ENCODE results near the gene SERPIND1. TPM values are rescaled to one million over a fixed set of nuclear protein-coding genes. Genes with fewer than 3 reads are reported as not detected.
"Not testable (repeated sequence)": the region's sequence is repeated elsewhere in the genome, so short reads cannot be mapped to it uniquely, and the experiment has no call there.

Gene SERPIND1
- total and polyA plus RNA-seq, 2 donors (not counting 1 experiment from before 2014, with no cell fraction given) = not detected

DNA sequence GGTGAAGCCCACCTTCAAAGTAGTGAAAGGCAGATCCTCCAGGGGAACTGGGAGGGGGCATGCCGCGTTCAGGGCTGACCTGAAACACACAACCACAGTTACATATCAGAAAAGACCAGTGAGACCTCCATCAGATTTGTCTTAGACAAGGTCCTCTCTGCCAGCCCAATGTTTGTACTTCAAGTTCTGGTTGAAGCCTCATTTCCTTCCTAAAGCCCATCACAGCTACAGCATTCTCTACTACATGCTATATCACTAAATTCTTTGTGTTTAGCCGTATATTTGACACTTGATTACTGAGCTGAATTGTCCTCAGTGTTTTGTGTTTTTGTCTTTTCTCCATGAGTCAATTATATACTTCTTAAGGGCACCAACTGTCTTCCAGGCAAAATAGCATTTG, 44.6 kb downstream of the SERPIND1 start:
- DNase-seq (no peak), ATAC-seq (ENCODE audit: low read depth) (no peak)
- Mint-ChIP-seq H3K9me3 (ENCODE audit: insufficient read depth) (no peaks in the 10 kb centered on the region), H3K27me3 (no peaks in the 10 kb centered on the region), H3K4me3 (no peak overlapping the region), H3K27ac (no peak overlapping the region), H3K4me1 (no peaks in the 10 kb centered on the region)
- H3K27ac ChIP-seq (ENCODE audit: low read length in 2 of 2) = no peak overlapping the region
- intact Hi-C loops (cut with micrococcal nuclease) = no loop called here
- POLR2A ChIA-PET = no interaction called here
- H3K4me1 ChIP-seq (ENCODE audit: control insufficient read depth in 2 of 2, insufficient read depth in 2 of 2, low read length in 2 of 2) = no peaks in the 10 kb centered on the region
- H3K36me3 ChIP-seq (replicated peaks in 1 of 2; ENCODE audit: control extremely low read depth in 1 of 2, control insufficient read depth in 1 of 2, extremely low read depth in 1 of 2, insufficient read depth in 2 of 2, low read length in 1 of 2) = peaks cover 14 to 68% of the 10 kb centered on the region in 2 experiments
- TF ChIP-seq EZH2 (IDR thresholded peaks at IDR 0.05; ENCODE audit: borderline replicate concordance, insufficient read depth, low read depth, low read length, poor library complexity, severe bottlenecking) = no peak
- TF ChIP-seq, protein P1, sequence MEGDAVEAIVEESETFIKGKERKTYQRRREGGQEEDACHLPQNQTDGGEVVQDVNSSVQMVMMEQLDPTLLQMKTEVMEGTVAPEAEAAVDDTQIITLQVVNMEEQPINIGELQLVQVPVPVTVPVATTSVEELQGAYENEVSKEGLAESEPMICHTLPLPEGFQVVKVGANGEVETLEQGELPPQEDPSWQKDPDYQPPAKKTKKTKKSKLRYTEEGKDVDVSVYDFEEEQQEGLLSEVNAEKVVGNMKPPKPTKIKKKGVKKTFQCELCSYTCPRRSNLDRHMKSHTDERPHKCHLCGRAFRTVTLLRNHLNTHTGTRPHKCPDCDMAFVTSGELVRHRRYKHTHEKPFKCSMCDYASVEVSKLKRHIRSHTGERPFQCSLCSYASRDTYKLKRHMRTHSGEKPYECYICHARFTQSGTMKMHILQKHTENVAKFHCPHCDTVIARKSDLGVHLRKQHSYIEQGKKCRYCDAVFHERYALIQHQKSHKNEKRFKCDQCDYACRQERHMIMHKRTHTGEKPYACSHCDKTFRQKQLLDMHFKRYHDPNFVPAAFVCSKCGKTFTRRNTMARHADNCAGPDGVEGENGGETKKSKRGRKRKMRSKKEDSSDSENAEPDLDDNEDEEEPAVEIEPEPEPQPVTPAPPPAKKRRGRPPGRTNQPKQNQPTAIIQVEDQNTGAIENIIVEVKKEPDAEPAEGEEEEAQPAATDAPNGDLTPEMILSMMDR (IDR thresholded peaks at IDR 0.05) = no peak
- CTCF ChIA-PET = no interaction called here
- no peaks in the 10 kb centered on the region for H3K79me2 ChIP-seq (ENCODE audit: control insufficient read depth, insufficient read depth, low read length)
- H3K4me3 ChIP-seq (ENCODE audit: control extremely low read depth in 1 of 5, extremely low read depth in 1 of 5, insufficient read depth in 1 of 5, low read depth in 2 of 5, low read length in 4 of 5) = no peak overlapping the region
- no peak overlapping the region for H3K4me2 ChIP-seq (replicated peaks; ENCODE audit: low read depth, low read length, poor library complexity, severe bottlenecking)
- 100% methylated on average over 2 of the region's 3 CpGs for WGBS (ENCODE audit: insufficient coverage)
- no peak overlapping the region for H2AFZ ChIP-seq (ENCODE audit: insufficient read depth, low read depth, low read length, poor library complexity, severe bottlenecking)
- H3K9ac ChIP-seq (ENCODE audit: low read length) = no peak overlapping the region
- H3K27me3 ChIP-seq (replicated peaks in 1 of 4; ENCODE audit: control extremely low read depth in 1 of 4, control insufficient read depth in 3 of 4, insufficient read depth in 4 of 4, low read length in 3 of 4) = no peaks in the 10 kb centered on the region
- no peaks in the 10 kb centered on the region for H4K20me1 ChIP-seq (ENCODE audit: control insufficient read depth, insufficient read depth, low read length, poor library complexity, severe bottlenecking)
- H3K9me3 ChIP-seq (ENCODE audit: control extremely low read depth in 1 of 3, control insufficient read depth in 2 of 3, insufficient read depth in 1 of 3, low read length in 2 of 3) = no peaks in the 10 kb centered on the region

DNA sequence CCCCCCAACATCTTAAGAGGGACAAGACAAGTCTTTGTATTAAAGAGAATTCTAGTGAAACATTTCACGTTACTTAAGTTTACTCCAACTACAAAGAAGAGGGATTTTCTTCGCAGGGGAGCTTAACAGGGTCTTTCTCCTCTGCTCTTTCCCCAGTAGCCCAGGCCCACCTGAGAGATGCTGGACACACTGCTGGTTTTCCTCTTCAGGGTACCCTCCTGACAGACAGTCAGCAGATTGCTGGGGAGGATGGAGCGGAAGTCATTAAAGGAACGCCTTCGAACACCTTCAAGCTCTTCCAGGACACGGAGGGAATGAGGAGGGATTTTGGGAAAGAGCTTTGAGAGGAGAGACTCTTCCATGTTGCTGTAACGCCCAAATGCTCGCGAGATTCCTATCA, 45.6 kb downstream of the SERPIND1 start:
- Mint-ChIP-seq H3K4me3 (no peak overlapping the region), H3K9me3 (ENCODE audit: insufficient read depth) (no peaks in the 10 kb centered on the region), H3K4me1 (no peaks in the 10 kb centered on the region), H3K27me3 (no peaks in the 10 kb centered on the region), H3K27ac (no peak overlapping the region)
- Histone ChIP-seq H3K9ac (ENCODE audit: low read length) (no peak overlapping the region), H3K27ac (ENCODE audit: low read length in 2 of 2) (no peak overlapping the region), H3K36me3 (replicated peaks in 1 of 2; ENCODE audit: control extremely low read depth in 1 of 2, control insufficient read depth in 1 of 2, extremely low read depth in 1 of 2, insufficient read depth in 2 of 2, low read length in 1 of 2) (peaks cover 16 to 73% of the 10 kb centered on the region in 2 experiments), H3K9me3 (ENCODE audit: control extremely low read depth in 1 of 3, control insufficient read depth in 2 of 3, insufficient read depth in 1 of 3, low read length in 2 of 3) (no peaks in the 10 kb centered on the region), H2AFZ (ENCODE audit: insufficient read depth, low read depth, low read length, poor library complexity, severe bottlenecking) (no peak overlapping the region), H3K79me2 (ENCODE audit: control insufficient read depth, insufficient read depth, low read length) (no peaks in the 10 kb centered on the region), H3K4me2 (replicated peaks; ENCODE audit: low read depth, low read length, poor library complexity, severe bottlenecking) (no peak overlapping the region), H3K4me3 (ENCODE audit: control extremely low read depth in 1 of 5, extremely low read depth in 1 of 5, insufficient read depth in 1 of 5, low read depth in 2 of 5, low read length in 4 of 5) (no peak overlapping the region), H3K4me1 (ENCODE audit: control insufficient read depth in 2 of 2, insufficient read depth in 2 of 2, low read length in 2 of 2) (no peaks in the 10 kb centered on the region), H3K27me3 (replicated peaks in 1 of 4; ENCODE audit: control extremely low read depth in 1 of 4, control insufficient read depth in 3 of 4, insufficient read depth in 4 of 4, low read length in 3 of 4) (no peaks in the 10 kb centered on the region), H4K20me1 (ENCODE audit: control insufficient read depth, insufficient read depth, low read length, poor library complexity, severe bottlenecking) (no peaks in the 10 kb centered on the region)
- no peak for ATAC-seq (ENCODE audit: low read depth)
- DNase-seq = no peak
- CTCF ChIA-PET = no interaction called here
- TF ChIP-seq EZH2 (IDR thresholded peaks at IDR 0.05; ENCODE audit: borderline replicate concordance, insufficient read depth, low read depth, low read length, poor library complexity, severe bottlenecking) = no peak
- TF ChIP-seq, protein P1 (IDR thresholded peaks at IDR 0.05) = no peak
- intact Hi-C loops (cut with micrococcal nuclease) = no loop called here
- POLR2A ChIA-PET = interaction anchor here (0.6 kb wide), 1 partner anchor 57 kb away, joined by 3 read pairs; no protein-coding TSS in a partner anchor
- WGBS (ENCODE audit: insufficient coverage) = 100% methylated on average over 5 of the region's 9 CpGs

DNA sequence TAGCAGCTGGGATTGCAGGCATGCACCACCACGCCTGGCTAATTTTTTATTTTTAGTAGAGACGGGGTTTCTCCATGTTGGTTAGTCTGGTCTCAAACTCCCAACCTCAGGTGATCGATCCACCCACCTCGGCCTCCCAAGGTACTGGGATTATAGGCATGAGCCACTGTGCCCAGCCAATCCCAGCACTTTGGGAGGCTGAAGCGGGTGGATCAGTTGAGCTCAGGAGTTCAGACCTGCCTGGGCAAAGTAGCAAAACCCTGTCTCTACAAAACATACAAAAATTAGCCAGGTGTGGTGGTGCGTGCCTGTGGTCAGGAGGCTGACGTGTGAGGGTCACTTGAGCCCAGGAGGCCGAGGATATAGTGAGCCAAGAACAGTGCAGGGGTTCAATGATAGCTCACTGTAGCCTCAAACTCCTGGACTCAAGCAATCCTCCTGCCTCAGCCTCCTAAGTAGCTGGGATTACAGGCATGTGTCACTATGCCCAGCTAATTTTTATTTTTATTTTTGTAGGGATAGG, 47.9 kb downstream of the SERPIND1 start:
- H3K4me1 Mint-ChIP-seq; H3K9ac ChIP-seq (ENCODE audit: low read length); H3K27me3 Mint-ChIP-seq; H3K9me3 ChIP-seq (ENCODE audit: control extremely low read depth in 1 of 3, control insufficient read depth in 2 of 3, insufficient read depth in 1 of 3, low read length in 2 of 3); H3K79me2 ChIP-seq (ENCODE audit: control insufficient read depth, insufficient read depth, low read length); H3K4me3 Mint-ChIP-seq; H3K4me3 ChIP-seq (ENCODE audit: control extremely low read depth in 1 of 5, extremely low read depth in 1 of 5, insufficient read depth in 1 of 5, low read depth in 2 of 5, low read length in 4 of 5); ATAC-seq (ENCODE audit: low read depth); H3K4me1 ChIP-seq (ENCODE audit: control insufficient read depth in 2 of 2, insufficient read depth in 2 of 2, low read length in 2 of 2); H4K20me1 ChIP-seq (ENCODE audit: control insufficient read depth, insufficient read depth, low read length, poor library complexity, severe bottlenecking); H3K4me2 ChIP-seq (replicated peaks; ENCODE audit: low read depth, low read length, poor library complexity, severe bottlenecking); POLR2A ChIA-PET; H3K27me3 ChIP-seq (replicated peaks in 1 of 4; ENCODE audit: control extremely low read depth in 1 of 4, control insufficient read depth in 3 of 4, insufficient read depth in 4 of 4, low read length in 3 of 4); H2AFZ ChIP-seq (ENCODE audit: insufficient read depth, low read depth, low read length, poor library complexity, severe bottlenecking); H3K9me3 Mint-ChIP-seq (ENCODE audit: insufficient read depth); CTCF ChIA-PET; intact Hi-C loops (cut with micrococcal nuclease); DNase-seq; H3K27ac ChIP-seq (ENCODE audit: low read length in 2 of 2); H3K27ac Mint-ChIP-seq: not testable (repeated sequence)
- WGBS (ENCODE audit: insufficient coverage) = 67% methylated on average over 1 of the region's 8 CpGs
- peaks cover 18 to 65% of the 10 kb centered on the region in 2 experiments for H3K36me3 ChIP-seq (replicated peaks in 1 of 2; ENCODE audit: control extremely low read depth in 1 of 2, control insufficient read depth in 1 of 2, extremely low read depth in 1 of 2, insufficient read depth in 2 of 2, low read length in 1 of 2)
